ENCODE measurements around the gene HOXC5.

- TF ChIP-seq EP300 (IDR thresholded peaks at IDR 0.05) (no peak), CTCF (IDR thresholded peaks at IDR 0.05) (no peak), POLR2A (IDR thresholded peaks at IDR 0.05) (no peak), POLR2AphosphoS5 (IDR thresholded peaks at IDR 0.05) (no peak)
Measured at GRCh38 chr12:53990311-53991076, 42.4 kb upstream of the HOXC5 start.
